Keratinocyte (primary cell): ENCODE results near the gene ANKS6. TPM values are rescaled to one million over a fixed set of nuclear protein-coding genes. Genes with fewer than 3 reads are reported as not detected.

Source experiments
- DNase-seq: peaks from one replicate; pipeline ENCODE4 v3.0.0-alpha.2; 2011; ENCODE audit warnings: low read depth, missing footprints, low spot score
- FAIRE-seq: peaks from 2 replicates; lab custom pipeline; 2011; peaks lifted over from hg19 to GRCh38; lab: Jason Lieb, UNC
- H2AFZ ChIP-seq: 2 replicates; pipeline ENCODE4 v1.6.0; 2012; ENCODE audit warnings: low read length, control low read depth, inconsistent platforms; ENCODE audit not compliant: control insufficient read depth
- H3K27ac ChIP-seq: 2 replicates; pipeline ENCODE4 v1.5.1; 2011; ENCODE audit warnings: low read length; ENCODE audit not compliant: control insufficient read depth, insufficient read depth
- H3K27me3 ChIP-seq: 3 replicates; pipeline ENCODE4 v1.6.0; 2011; ENCODE audit warnings: low read length; ENCODE audit not compliant: control insufficient read depth, insufficient read depth; ENCODE audit errors: extremely low read depth
- H3K36me3 ChIP-seq, 2 experiments: 2 replicates in 1 of 2; 3 replicates in 1 of 2; pipeline ENCODE4 v1.5.1; 2011; ENCODE audit warnings: low read length in 2 of 2, mild to moderate bottlenecking in 1 of 2; ENCODE audit not compliant: control insufficient read depth in 2 of 2, insufficient read depth in 2 of 2; ENCODE audit errors: extremely low read depth in 1 of 2
- H3K4me1 ChIP-seq: 3 replicates; pipeline ENCODE4 v1.5.1; 2011; ENCODE audit warnings: low read length; ENCODE audit not compliant: control insufficient read depth, insufficient read depth; ENCODE audit errors: extremely low read depth
- H3K4me2 ChIP-seq: 3 replicates; pipeline ENCODE4 v1.6.0; 2011; ENCODE audit warnings: low read depth, low read length; ENCODE audit not compliant: control insufficient read depth, insufficient read depth; ENCODE audit errors: extremely low read depth
- H3K4me3 ChIP-seq, 3 experiments: fragments of 200-600 bp in 1 of 3; sonication (generic) in 1 of 3; 2 replicates in 2 of 3; 3 replicates in 1 of 3; pipeline ENCODE4 v1.5.1; 2011 to 2016; ENCODE audit warnings: low read length in 3 of 3, mild to moderate bottlenecking in 3 of 3, control low read depth in 2 of 3, inconsistent platforms in 1 of 3, low read depth in 1 of 3, mixed read lengths in 1 of 3, mixed run types in 1 of 3, moderate library complexity in 1 of 3; ENCODE audit not compliant: control insufficient read depth in 2 of 3, insufficient read depth in 2 of 3; ENCODE audit errors: extremely low read depth in 1 of 3
- H3K79me2 ChIP-seq: 2 replicates; pipeline ENCODE4 v1.6.0; 2012; ENCODE audit warnings: low read length; ENCODE audit not compliant: control insufficient read depth, insufficient read depth
- H3K9ac ChIP-seq: 3 replicates; pipeline ENCODE4 v1.6.0; 2011; ENCODE audit warnings: low read length; ENCODE audit not compliant: control insufficient read depth, insufficient read depth; ENCODE audit errors: extremely low read depth
- H3K9me1 ChIP-seq: 3 replicates; pipeline ENCODE4 v1.6.0; 2011; ENCODE audit warnings: low read length; ENCODE audit not compliant: control insufficient read depth, insufficient read depth; ENCODE audit errors: extremely low read depth
- H3K9me3 ChIP-seq: 2 replicates; pipeline ENCODE4 v1.5.1; 2012; ENCODE audit warnings: low read depth, low read length; ENCODE audit not compliant: control insufficient read depth
- H4K20me1 ChIP-seq: 3 replicates; pipeline ENCODE4 v1.6.0; 2011; ENCODE audit warnings: low read length; ENCODE audit not compliant: control insufficient read depth, insufficient read depth; ENCODE audit errors: extremely low read depth
- EZH2 ChIP-seq: IDR thresholded peaks from one replicate; pipeline ENCODE4 v1.6.1; 2012; ENCODE audit warnings: inconsistent platforms, mild to moderate bottlenecking, low read length, moderate library complexity
- dilution Hi-C: fragments of 300-500 bp; cut with MboI; formaldehyde crosslinking; loops from one replicate; pipeline ENCODE4 v1.7.0; 2020; ENCODE audit warnings: low sequenced_read_pairs; ENCODE audit not compliant: extremely low pct_ligation_motif_present
- polyA plus RNA-seq, 5 experiments: library from polyadenylated mRNA; depleted of rRNA in 3 of 5; stranded (reverse) in 3 of 5; stranded (forward) in 1 of 5; unstranded in 1 of 5; fragments of >200 nt; gene quantifications; 1 replicate in 1 of 5; 2 replicates in 3 of 5; 3 replicates in 1 of 5; pipeline versions ENCODE4 v1.2.1 to v1.2.3, GENCODE V29; 2011 to 2012; ENCODE audit warnings: missing spikeins in 2 of 5, low read depth in 1 of 5, low replicate concordance in 1 of 5
- TF ChIP-seq, protein P1 (sequence below), 3 experiments: IDR thresholded peaks in 1 of 3; conservative IDR thresholded peaks in 1 of 3; optimal IDR thresholded peaks in 1 of 3; 2 replicates in 2 of 3; 3 replicates in 1 of 3; pipeline versions ENCODE3 to v1.5.1; 2011; ENCODE audit warnings: low read length in 3 of 3, mild to moderate bottlenecking in 3 of 3, moderate library complexity in 2 of 3, control low read depth in 1 of 3, inconsistent platforms in 1 of 3; ENCODE audit not compliant: insufficient read depth in 2 of 3; ENCODE audit errors: extremely low read depth in 1 of 3

Gene ANKS6
- polyA plus RNA-seq, 1 donor (not counting 4 experiments of a cell fraction or from before 2014, with no cell fraction given): 13.5 TPM

DNA sequence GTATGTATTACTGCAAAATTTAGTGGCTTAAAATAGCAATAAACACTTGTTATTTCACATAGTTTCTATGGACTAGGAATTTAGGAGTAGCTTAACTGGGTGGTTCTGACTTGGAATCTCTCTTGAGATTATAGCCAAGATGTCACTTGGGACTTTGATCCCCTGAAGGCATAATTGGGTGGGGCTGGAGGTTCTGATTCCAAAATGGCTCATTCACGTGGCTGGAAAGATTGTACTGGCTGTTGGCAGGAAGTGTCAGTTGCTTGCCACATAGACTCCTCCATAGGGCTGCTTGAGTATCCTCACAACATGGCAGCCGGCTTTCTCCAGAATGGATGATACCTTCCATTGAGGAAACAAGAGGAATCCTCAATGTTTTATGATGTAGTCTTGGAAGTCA, 22.4 kb upstream of the ANKS6 start:
- no peaks in the 10 kb centered on the region for H3K9me3 ChIP-seq
- DNase-seq: no peak
- no peak overlapping the region for H2AFZ ChIP-seq
- no peaks in the 10 kb centered on the region for H3K9me1 ChIP-seq
- H4K20me1 ChIP-seq: no peaks in the 10 kb centered on the region
- H3K4me1 ChIP-seq: no peaks in the 10 kb centered on the region
- H3K79me2 ChIP-seq: no peaks in the 10 kb centered on the region
- no peak overlapping the region for H3K27ac ChIP-seq
- dilution Hi-C loops: no loop called here
- no peak overlapping the region for H3K4me2 ChIP-seq
- H3K36me3 ChIP-seq: no peaks in the 10 kb centered on the region
- TF ChIP-seq, protein P1, sequence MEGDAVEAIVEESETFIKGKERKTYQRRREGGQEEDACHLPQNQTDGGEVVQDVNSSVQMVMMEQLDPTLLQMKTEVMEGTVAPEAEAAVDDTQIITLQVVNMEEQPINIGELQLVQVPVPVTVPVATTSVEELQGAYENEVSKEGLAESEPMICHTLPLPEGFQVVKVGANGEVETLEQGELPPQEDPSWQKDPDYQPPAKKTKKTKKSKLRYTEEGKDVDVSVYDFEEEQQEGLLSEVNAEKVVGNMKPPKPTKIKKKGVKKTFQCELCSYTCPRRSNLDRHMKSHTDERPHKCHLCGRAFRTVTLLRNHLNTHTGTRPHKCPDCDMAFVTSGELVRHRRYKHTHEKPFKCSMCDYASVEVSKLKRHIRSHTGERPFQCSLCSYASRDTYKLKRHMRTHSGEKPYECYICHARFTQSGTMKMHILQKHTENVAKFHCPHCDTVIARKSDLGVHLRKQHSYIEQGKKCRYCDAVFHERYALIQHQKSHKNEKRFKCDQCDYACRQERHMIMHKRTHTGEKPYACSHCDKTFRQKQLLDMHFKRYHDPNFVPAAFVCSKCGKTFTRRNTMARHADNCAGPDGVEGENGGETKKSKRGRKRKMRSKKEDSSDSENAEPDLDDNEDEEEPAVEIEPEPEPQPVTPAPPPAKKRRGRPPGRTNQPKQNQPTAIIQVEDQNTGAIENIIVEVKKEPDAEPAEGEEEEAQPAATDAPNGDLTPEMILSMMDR (optimal IDR thresholded peaks at IDR 0.05 in 1 of 3, IDR thresholded peaks at IDR 0.05 in 1 of 3, conservative IDR thresholded peaks at IDR 0.05 in 1 of 3; ENCODE audit: extremely low read depth in 1 of 3, insufficient read depth in 2 of 3, low read length in 3 of 3): no peak
- TF ChIP-seq EZH2: no peak
- no peak for FAIRE-seq
- H3K4me3 ChIP-seq: no peak overlapping the region
- H3K27me3 ChIP-seq: no peaks in the 10 kb centered on the region
- H3K9ac ChIP-seq: no peak overlapping the region

GRCh38 chr9:98815391-98815951, 19.1 kb upstream of the ANKS6 start:
- Histone ChIP-seq H3K4me3 (no peak overlapping the region), H3K79me2 (no peaks in the 10 kb centered on the region), H3K4me2 (no peak overlapping the region), H3K9me1 (no peaks in the 10 kb centered on the region), H3K9me3 (no peaks in the 10 kb centered on the region), H2AFZ (no peak overlapping the region), H3K4me1 (peaks cover 10% of the 10 kb centered on the region), H3K9ac (no peak overlapping the region), H4K20me1 (no peaks in the 10 kb centered on the region), H3K27ac (no peak overlapping the region), H3K36me3 (no peaks in the 10 kb centered on the region), H3K27me3 (no peaks in the 10 kb centered on the region)
- FAIRE-seq (no peak), DNase-seq (no peak)
- dilution Hi-C loops: no loop called here
- TF ChIP-seq EZH2: no peak
- TF ChIP-seq, protein P1 (optimal IDR thresholded peaks at IDR 0.05 in 1 of 3, IDR thresholded peaks at IDR 0.05 in 1 of 3, conservative IDR thresholded peaks at IDR 0.05 in 1 of 3; ENCODE audit: extremely low read depth in 1 of 3, insufficient read depth in 2 of 3, low read length in 3 of 3): no peak
